GM15510 (cell line): ENCODE measurements around the gene NEIL3.

ENCODE experiments used
- POLR2A ChIP-seq: IDR thresholded peaks from 3 replicates; pipeline ENCODE4 v1.6.1; 2011; ENCODE audit warnings: borderline replicate concordance; ENCODE audit not compliant: insufficient read length; ENCODE audit errors: extremely low read depth

NEIL3 gene

DNA sequence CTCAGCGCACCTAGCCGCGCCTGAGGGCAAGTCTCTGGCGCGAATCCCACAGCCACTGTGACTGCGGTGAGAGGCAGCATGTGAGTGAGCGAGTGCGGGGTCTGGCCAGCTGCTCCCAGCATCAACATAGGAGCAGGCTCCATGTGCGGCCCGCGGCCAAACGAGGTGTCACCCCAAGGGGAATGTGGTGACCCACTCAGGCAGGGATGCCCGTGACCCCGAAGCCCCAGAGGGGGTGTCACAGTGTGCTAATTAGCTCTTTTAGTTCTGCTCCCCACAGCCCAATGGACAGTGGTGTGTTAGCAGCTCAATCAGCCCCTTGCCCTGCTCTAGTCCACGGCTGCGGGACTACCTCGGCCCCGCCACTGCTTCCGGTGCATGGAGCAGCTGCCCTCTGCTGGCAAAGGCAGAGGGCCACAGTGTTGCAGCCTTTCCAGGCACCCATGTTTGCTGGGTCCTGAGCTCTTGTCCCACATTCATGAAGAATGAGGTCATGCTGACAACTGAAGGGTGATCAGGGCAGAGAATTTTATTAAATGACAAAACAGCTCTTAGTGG, 71.1 kb downstream of the NEIL3 start:
- no peak for TF ChIP-seq POLR2A

DNA sequence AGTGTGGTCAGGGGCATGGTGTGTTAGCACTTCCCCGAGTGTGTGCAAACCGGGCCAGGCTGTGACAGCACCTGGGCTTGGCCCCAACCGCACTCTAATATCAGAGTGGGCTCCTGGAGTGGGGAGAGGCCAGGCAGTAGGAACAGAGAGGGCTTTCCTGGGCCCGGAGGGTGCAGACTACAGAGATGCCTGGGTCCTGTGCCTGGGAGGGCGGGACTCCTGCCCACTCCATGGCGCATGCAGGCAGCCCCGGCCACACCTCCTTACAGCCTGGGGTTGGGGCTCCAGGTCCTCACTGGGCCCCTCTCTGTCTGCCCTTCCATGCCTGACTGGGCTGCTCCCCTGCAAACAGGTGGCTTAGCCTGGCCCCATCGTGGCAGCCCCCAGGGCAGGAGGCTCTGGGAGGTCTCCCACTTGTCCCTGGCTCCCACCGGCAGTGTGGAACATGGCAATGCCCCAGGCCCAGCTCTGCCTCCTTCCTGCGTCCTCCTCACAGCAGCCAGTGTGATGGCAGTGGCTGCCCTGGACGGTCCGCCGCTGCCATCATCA, 72.2 kb downstream of the NEIL3 start:
- no peak for TF ChIP-seq POLR2A

DNA sequence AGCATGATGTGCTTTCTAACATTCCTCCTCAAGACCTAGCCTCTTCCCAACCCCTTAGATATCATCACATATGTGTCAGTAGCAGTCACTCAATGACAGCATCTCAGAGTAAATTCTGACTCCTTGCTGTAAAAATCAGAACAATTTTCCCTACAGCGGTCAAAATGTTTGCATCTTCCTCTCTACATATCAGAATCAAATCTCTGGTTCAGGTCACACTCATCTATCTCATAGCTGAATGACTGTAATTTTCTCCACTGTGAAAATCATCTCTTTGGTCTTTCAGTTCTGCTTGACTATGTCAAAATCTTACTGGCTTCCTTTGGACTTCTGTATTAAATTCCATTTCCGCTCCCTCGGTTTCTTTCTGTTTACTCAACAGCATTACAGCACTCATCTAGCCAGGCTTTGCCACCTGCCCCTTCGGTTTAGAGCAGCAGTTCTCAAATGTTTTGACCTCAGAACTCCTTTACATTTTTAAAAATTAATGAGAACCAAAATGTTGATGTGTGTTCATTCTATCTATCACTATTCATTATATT, 75.3 kb downstream of the NEIL3 start:
- no peak for TF ChIP-seq POLR2A

DNA sequence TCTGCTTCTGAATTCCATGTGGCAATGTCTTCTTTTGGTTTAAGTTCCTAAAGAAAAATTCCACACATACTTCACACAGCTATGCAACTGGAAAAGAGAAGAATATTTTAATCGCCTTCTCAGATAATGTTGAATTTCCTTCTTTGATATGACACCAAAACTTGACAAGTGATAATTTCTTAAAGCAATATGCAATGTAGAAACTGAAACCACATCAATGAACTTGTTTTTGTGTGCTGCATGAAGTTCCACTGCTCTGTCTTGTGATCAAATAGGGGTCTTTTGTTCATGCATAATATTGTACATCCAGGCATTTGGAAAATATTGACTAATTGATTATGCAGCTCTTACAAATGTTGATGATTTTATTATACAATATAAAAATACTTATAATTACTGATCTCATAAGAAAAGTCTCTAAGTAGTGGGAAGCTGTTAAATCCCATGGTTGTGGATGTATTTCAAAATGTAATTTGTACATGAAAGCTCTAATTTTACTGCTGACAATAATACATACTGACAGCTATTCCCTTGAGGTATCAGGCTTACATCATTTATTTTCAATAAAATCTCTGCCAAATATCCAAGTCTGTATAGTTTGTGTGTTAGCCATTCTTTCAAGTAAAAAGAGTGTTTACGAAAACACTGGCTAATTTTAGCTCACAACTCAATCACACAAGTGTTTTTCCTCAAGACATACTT, 76.1 kb downstream of the NEIL3 start:
- no peak for TF ChIP-seq POLR2A

DNA sequence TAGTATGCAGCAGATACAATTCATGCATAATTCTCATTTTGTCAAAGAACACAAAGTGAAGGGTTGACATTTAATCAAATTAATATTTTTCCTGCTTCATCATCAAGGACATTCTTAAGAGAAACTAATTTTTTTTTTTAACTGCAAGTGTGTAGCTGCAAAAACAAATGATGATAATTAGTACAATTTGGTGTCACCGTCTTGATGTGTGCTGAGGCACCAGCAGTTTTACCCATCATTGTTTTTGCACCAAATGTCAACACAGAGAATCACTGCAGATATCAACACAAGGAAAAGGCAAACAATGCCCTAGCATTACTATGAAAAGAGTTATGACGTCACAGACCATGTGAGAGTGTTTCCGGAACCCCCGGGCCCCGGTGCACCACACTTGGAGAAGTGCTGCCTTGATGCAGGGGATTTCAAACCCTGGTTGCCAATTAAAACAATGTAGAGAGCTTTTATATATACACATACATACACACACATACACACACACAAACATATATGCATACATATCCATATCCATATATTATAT, 76.7 kb downstream of the NEIL3 start:
- no peak for TF ChIP-seq POLR2A

DNA sequence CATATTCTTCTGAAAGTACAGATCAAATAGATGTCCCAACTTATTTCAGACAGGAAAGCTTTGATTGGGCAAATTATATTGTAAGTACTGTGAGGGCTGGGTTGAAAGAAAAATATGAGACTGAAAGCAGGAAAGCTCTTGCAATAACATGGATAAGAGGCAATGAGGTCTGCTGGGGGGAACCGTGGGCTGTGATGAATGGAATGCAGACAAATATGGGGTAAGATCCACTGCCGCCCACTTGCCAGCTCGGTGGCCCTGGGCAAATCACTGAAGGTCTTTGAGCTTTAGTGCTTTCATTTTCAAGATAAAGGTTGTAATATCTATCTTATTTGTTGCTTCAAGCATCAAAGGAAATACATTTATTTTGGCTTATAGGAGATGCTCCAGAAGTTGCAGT, 81.6 kb downstream of the NEIL3 start:
- TF ChIP-seq POLR2A: no peak

DNA sequence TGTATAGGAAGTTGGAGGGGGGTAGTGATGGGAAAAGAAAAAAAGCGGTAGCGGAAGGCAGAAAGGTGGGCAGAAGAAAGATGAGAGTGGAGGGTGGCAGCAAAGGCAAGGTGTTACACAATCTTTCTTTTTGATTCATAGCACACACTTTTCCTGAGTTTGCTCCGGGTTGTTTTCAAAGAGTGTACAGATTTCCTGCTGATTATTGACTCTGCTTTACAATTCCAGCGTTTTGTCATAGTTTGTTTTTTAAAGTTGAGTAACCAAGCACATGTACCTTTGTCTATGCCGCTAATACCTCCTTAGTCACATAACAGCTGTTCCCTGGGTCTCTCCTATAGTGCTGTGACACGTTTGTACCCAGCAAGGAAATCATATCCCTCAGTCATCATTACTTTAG, 82.3 kb downstream of the NEIL3 start:
- no peak for TF ChIP-seq POLR2A

DNA sequence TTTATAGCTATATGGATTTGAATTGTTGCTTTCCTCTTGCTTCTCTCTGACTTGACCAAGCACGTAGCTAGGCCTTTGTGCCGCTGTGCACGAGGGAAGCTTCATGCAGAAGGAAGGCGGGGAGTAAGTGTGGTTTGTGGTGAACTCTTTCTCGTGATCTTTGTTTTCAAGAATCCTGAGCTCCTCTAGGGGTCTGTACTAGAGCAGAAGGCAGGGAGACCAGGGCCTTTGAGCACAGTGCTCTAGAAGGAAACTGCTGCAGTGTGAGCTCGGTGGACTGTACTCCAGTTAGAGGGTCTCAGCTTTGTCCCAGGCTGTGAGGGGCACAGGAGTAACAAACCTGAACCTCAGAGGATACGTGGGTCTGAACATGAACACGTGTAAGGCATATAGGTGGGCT, 83.6 kb downstream of the NEIL3 start:
- no peak for TF ChIP-seq POLR2A

DNA sequence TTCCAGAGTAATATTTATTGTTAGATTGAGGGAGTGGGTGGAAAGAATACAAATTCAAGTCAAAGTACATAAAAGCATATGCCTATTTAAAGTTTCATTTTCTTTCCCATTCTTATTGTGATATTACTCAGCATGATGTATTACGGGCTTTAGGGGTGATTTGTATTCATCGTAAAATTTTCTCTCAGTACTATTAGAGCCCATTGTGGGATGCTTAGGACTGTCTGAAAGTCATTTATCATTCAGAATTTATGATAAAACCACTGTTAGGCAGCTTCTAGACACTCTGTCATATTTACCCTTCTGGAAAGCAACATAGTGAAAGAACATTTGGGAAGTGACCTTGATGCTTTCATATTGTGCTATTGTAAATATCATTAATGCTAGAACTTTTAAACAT, 86.7 kb downstream of the NEIL3 start:
- TF ChIP-seq POLR2A: no peak

DNA sequence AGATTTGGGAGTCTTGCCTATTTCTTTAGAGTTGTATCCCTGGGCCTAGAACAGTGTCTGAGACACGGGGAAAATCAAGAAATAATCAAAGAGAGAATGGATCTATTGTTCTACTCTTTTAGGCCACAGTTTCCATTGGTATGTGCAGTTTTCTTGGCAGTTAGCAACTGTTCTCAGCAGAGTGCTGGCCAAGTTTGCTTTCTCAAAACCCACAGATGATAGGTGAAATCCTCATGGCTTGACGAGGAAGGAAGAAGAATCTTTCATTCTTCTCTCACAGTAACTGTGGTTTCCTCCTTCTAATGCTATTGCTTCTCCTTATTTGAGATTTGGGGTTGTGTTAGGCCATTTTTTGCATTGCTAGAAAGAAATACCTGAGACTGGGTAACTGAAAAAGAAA, 90.4 kb downstream of the NEIL3 start:
- TF ChIP-seq POLR2A: no peak

DNA sequence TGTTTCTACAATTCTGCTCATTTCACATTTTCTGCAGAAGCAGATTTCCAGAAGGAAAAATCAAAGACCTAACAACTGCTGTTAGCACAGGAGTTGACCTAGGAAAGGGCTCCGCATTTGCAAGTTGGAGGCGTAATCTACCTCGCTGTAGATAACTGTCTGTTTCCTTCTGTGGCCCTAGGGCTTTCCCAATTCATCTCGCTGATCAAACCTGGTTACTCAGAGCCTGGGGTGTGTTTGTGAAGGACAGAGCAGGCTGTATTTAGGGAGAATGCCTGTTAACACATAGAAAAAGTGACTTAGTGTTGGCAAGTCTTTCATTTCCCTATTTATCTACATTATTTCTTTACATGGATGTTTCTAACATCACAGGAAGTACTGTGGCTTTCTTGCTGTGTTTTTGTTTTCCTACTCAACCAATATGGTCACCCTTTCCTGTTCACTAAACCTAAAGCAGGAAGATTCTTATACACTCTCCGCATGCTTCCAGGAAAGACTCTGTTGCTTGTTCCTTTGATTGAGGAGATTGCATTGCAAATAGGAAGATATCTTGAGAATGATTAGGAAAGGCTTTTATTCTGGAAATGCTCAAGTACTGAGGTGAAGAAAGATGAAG, 92.1 kb downstream of the NEIL3 start:
- no peak for TF ChIP-seq POLR2A

DNA sequence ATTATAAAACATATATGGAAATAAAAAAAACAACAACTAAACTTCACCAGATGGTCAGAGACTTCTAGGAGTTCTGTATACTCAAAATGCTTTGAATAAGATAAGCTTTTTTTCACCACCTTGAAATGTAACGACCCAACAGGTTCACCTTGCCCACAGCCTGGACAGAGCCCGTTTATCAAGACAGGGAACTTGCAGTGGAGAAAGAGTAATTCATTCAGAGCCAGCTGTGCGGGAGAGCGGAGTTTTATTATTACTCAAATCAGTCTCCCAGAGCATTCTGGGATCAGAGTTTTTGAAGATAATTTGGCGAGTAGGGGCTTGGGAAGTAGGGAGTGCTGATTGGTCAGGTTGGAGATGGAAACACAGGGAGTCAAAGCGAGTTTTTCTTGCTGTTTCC, 94.1 kb downstream of the NEIL3 start:
- TF ChIP-seq POLR2A: no peak

DNA sequence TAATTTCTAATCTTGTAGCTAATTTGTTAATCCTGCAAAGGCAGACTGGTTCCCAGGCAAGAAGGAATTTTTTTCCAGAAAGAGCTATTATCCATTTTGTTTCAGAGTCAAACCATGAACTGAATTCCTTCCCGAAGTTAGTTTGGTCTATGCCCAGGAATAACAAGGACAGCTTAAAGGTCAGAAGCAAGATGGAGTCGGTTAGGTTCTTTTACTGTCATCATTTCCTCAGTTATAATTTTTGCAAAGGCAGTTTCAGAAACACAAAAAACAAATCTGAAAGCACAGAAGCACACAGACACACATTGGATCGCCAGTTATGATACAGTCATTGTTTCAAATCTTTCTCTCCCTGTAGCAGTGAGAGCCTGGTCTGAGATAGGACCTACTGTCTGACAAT, 94.7 kb downstream of the NEIL3 start:
- TF ChIP-seq POLR2A: no peak

DNA sequence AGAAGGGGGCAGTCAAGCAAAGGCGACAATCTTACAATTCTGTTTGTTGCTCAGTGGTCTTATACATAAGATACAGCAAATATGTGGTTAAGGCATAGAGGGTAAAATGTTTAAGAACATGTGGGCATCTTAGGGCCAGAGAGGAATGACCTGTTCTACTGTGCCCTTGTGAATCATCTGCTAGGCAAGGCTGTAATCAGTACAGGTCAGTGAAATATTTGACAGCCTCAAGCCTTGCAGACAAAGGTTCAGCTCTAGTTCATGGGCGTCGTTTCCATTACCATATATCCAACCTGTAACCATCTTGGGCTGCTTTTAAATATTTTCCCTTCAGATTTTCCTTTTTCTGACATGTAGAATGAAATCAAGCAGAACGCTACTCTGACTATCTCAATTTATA, 95.3 kb downstream of the NEIL3 start:
- TF ChIP-seq POLR2A: no peak

DNA sequence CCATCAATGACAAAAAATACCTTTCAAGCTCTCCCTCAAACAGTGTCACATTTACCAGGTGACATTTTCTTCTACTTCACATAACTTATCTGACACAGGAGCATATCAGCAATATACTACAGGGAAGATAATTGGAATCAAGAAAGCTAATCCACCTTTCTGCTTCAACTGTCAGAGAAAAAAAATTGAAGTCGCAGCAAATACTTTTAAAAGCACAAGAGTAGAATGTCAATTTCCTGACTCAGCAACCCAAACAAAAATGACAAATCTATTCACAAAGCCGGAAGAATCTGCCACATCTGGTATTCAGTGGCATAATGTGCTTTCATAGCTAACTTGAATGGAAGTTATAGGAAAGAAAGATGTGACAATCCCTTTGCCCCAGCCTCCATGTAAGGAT, 95.8 kb downstream of the NEIL3 start:
- no peak for TF ChIP-seq POLR2A
